HS-5 (cell line): ENCODE data around the gene GRIN3B.

Experiments used
- DNase-seq: peaks from one replicate; pipeline ENCODE4 v3.0.0-alpha.2; 2012; ENCODE audit warnings: low read depth

The GRIN3B gene

GRCh38 chr19:1007399-1008251 is 7.4 kb downstream of the GRIN3B start:
- no peak for DNase-seq

GRCh38 chr19:1008268-1009040 is 8.2 kb downstream of the GRIN3B start:
- no peak for DNase-seq

GRCh38 chr19:1009041-1009980 is 9.1 kb downstream of the GRIN3B start:
- no peak for DNase-seq

- DNase-seq: no peak
Measured at GRCh38 chr19:1009981-1010538, 9.8 kb downstream of the GRIN3B start.

- DNase-seq: no peak
Measured at GRCh38 chr19:1010586-1011510, 10.6 kb downstream of the GRIN3B start.

GRCh38 chr19:1011831-1012333 is 11.7 kb downstream of the GRIN3B start:
- no peak for DNase-seq

- no peak for DNase-seq
Measured at GRCh38 chr19:1012334-1012733, 12.1 kb downstream of the GRIN3B start.

GRCh38 chr19:1013218-1013617 is 13.0 kb downstream of the GRIN3B start:
- DNase-seq: no peak

- DNase-seq: no peak
Measured at GRCh38 chr19:1014161-1015060, 14.2 kb downstream of the GRIN3B start.

GRCh38 chr19:1015061-1015781 is 15.0 kb downstream of the GRIN3B start:
- no peak for DNase-seq

GRCh38 chr19:1015782-1016646 is 15.8 kb downstream of the GRIN3B start:
- no peak for DNase-seq

- DNase-seq: no peak
Measured at GRCh38 chr19:1016647-1017114, 16.5 kb downstream of the GRIN3B start.

- no peak for DNase-seq
Measured at GRCh38 chr19:1017115-1017905, 17.1 kb downstream of the GRIN3B start.

- DNase-seq: no peak
Measured at GRCh38 chr19:1017906-1018305, 17.7 kb downstream of the GRIN3B start.

- no peak for DNase-seq
Measured at GRCh38 chr19:1018393-1018792, 18.2 kb downstream of the GRIN3B start.

- no peak for DNase-seq
Measured at GRCh38 chr19:1018932-1019615, 18.9 kb downstream of the GRIN3B start.
